Cardiac muscle cell (in vitro differentiated cells and primary cell): ENCODE data around the gene PIK3R2. TPM values are rescaled to one million over a fixed set of nuclear protein-coding genes. Genes with fewer than 3 reads are reported as not detected.

Source experiments
- DNase-seq, 2 donors: peaks; one replicate each; pipeline versions ENCODE4 v3.0.0 to v3.0.0-alpha.2; 2010 to 2017; ENCODE audit warnings: low read depth in 1 of 2, low spot score in 1 of 2
- H3K27ac ChIP-seq: fragments of 200-600 bp; sonication (generic); 2 replicates; pipeline ENCODE4 v1.5.1; 2016
- H3K27me3 ChIP-seq: fragments of 200-600 bp; sonication (generic); 2 replicates; pipeline ENCODE4 v1.6.0; 2016; ENCODE audit warnings: control low read depth
- H3K36me3 ChIP-seq: fragments of 200-600 bp; sonication (generic); 2 replicates; pipeline ENCODE4 v1.5.1; 2016; ENCODE audit warnings: control low read depth
- H3K4me1 ChIP-seq: fragments of 200-600 bp; sonication (generic); 2 replicates; pipeline ENCODE4 v1.8.1; 2017; ENCODE audit warnings: low read depth, mild to moderate bottlenecking, mixed run types
- H3K4me3 ChIP-seq: fragments of 200-600 bp; sonication (generic); 2 replicates; pipeline ENCODE4 v1.5.1; 2016; ENCODE audit warnings: mild to moderate bottlenecking
- H3K9me3 ChIP-seq: fragments of 200-600 bp; sonication (generic); 2 replicates; pipeline ENCODE4 v1.5.1; 2017; ENCODE audit warnings: low read depth, mild to moderate bottlenecking, control low read depth
- polyA plus RNA-seq: library from polyadenylated mRNA; unstranded; fragments of >200 nt; fragmentation: Nextera tagmentation; extraction: Ambion mirVana; gene quantifications from 2 replicates; pipeline ENCODE4 v1.2.1, GENCODE V29; 2016
- total RNA-seq: library from RNA; depleted of rRNA; stranded (reverse); fragments of >200 nt; gene quantifications from 2 replicates; pipeline ENCODE4 v1.2.3, GENCODE V29; 2016
- TF ChIP-seq, protein P1 (sequence below): IDR thresholded peaks from 2 replicates; pipeline ENCODE4 v1.5.1; 2012; ENCODE audit warnings: low read depth, mild to moderate bottlenecking, low read length

Gene PIK3R2
- total and polyA plus RNA-seq, 2 experiments from 2014 or later = 53.8 to 64.7 TPM

DNA sequence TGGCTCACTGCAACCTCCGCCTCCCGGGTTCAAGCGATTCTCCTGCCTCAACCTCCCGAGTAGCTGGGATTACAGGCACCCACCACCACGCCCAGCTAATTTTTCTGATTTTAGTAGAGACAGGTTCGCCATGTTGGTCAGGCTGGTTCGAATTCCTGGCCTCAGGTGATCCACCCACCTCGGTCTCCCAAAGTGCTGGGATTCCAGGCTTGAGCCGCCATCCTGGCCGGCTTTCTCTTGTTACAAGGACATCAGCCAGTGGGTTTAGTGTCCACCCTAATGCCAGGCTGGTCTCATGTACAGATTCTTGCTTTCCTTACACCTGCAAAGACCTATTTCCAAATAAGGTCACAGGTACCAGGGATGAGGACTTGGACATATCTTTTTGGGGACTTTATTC lies 6.8 kb downstream of the PIK3R2 start:
- TF ChIP-seq, protein P1, sequence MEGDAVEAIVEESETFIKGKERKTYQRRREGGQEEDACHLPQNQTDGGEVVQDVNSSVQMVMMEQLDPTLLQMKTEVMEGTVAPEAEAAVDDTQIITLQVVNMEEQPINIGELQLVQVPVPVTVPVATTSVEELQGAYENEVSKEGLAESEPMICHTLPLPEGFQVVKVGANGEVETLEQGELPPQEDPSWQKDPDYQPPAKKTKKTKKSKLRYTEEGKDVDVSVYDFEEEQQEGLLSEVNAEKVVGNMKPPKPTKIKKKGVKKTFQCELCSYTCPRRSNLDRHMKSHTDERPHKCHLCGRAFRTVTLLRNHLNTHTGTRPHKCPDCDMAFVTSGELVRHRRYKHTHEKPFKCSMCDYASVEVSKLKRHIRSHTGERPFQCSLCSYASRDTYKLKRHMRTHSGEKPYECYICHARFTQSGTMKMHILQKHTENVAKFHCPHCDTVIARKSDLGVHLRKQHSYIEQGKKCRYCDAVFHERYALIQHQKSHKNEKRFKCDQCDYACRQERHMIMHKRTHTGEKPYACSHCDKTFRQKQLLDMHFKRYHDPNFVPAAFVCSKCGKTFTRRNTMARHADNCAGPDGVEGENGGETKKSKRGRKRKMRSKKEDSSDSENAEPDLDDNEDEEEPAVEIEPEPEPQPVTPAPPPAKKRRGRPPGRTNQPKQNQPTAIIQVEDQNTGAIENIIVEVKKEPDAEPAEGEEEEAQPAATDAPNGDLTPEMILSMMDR = no peak
- no peaks in the 10 kb centered on the region for H3K27me3 ChIP-seq
- H3K36me3 ChIP-seq = peaks cover 9% of the 10 kb centered on the region
- H3K4me3 ChIP-seq = no peak overlapping the region
- H3K27ac ChIP-seq = no peak overlapping the region
- no peaks in the 10 kb centered on the region for H3K9me3 ChIP-seq
- H3K4me1 ChIP-seq = no peaks in the 10 kb centered on the region
- no peak for DNase-seq

DNA sequence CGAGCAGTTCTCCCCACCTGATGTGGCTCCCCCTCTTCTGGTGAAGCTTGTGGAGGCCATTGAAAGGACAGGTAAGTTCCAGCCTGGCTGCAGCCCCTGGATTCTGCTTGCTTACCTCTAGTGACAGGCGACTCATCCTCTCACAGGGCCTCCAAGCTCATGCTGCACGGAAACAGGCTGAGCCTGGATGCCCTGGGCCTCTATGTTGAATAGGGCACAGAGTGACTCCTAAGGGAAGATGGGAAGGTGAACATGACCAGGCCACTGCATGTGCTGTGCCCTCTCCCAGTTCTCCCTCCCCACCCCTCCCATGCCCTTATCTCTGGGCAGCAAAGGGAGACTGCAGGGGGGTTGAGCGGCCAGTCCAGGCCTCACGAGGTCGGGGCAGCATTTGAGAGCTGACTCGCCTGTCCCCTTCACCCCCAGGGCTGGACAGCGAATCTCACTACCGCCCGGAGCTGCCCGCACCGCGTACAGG lies 7.6 kb downstream of the PIK3R2 start:
- Histone ChIP-seq H3K4me3 (no peak overlapping the region), H3K4me1 (no peaks in the 10 kb centered on the region), H3K27me3 (no peaks in the 10 kb centered on the region), H3K27ac (no peak overlapping the region), H3K9me3 (no peaks in the 10 kb centered on the region), H3K36me3 (peaks cover 11% of the 10 kb centered on the region)
- DNase-seq = no peak
- TF ChIP-seq, protein P1 = no peak

GRCh38 chr19:18160971-18161635 lies 8.1 kb downstream of the PIK3R2 start:
- no peaks in the 10 kb centered on the region for H3K9me3 ChIP-seq
- no peaks in the 10 kb centered on the region for H3K4me1 ChIP-seq
- peaks cover 14% of the 10 kb centered on the region for H3K36me3 ChIP-seq
- TF ChIP-seq, protein P1 = peak; percentile 33
- peak; percentile 71 to 80 for DNase-seq
- no peak overlapping the region for H3K27ac ChIP-seq
- H3K27me3 ChIP-seq = no peaks in the 10 kb centered on the region
- no peak overlapping the region for H3K4me3 ChIP-seq

DNA sequence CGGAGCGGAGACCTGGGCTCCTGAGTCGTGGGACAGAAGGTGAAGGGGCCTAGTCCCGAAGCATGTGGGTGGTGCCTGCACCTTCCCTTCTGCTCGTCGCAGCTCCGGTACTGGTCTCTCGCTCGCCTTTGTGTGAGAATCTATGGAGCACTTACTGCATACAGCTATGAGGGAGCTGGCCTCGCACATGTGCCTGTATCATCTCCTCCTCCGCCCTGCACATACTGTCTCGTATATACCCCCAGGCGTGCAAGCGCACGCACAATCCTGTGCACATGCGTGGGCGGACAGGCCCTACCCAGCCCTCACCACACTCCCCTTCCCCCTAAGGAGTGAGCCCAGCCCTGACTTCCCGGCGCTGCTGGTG lies 8.7 kb downstream of the PIK3R2 start:
- no peak for DNase-seq
- no peak overlapping the region for H3K4me3 ChIP-seq
- no peaks in the 10 kb centered on the region for H3K27me3 ChIP-seq
- peaks cover 14% of the 10 kb centered on the region for H3K36me3 ChIP-seq
- no peaks in the 10 kb centered on the region for H3K9me3 ChIP-seq
- no peaks in the 10 kb centered on the region for H3K4me1 ChIP-seq
- TF ChIP-seq, protein P1 = no peak
- H3K27ac ChIP-seq = no peak overlapping the region

DNA sequence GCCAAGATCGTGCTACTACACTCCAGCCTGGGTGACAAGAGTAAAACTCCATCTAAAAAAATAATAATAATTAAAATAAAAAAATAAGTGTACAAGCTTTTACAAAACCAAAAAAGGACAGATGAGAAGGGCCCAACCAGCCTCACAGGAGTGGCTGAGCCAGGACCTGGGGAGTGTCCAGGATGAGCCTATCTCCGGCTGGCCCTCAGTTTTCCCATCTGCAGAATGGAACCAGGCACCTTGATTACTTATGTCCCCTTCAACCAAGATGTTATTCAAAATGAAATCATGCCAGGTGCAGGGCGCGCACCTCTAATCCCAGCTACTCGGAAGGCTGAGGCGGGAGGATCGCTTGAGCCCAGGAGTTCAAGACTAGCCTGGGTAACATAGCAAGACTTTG lies 11.1 kb downstream of the PIK3R2 start:
- Histone ChIP-seq H3K27me3 (no peaks in the 10 kb centered on the region), H3K4me3 (no peak overlapping the region), H3K4me1 (no peaks in the 10 kb centered on the region), H3K36me3 (peaks cover 21% of the 10 kb centered on the region), H3K27ac (no peak overlapping the region), H3K9me3 (no peaks in the 10 kb centered on the region)
- TF ChIP-seq, protein P1 = no peak
- no peak for DNase-seq
